Activated effector memory CD4-positive, alpha-beta T cell treated with Interleukin-2 at 50 U/mL for 16 hours (primary cell): Measurements from ENCODE around the gene EGFR.

Experiments used
- DNase-seq: peaks from one replicate; pipeline ENCODE4 v3.0.0-alpha.2; 2020

The EGFR gene

GRCh38 chr7:55065511-55066229 lies 46.9 kb downstream of the EGFR start:
- no peak for DNase-seq

- DNase-seq = no peak
Measured at GRCh38 chr7:55066524-55066923, 47.7 kb downstream of the EGFR start.

GRCh38 chr7:55066938-55067337 lies 48.1 kb downstream of the EGFR start:
- DNase-seq = no peak

GRCh38 chr7:55067748-55068147 lies 48.9 kb downstream of the EGFR start:
- DNase-seq = no peak

- no peak for DNase-seq
Measured at GRCh38 chr7:55069271-55069792, 50.5 kb downstream of the EGFR start.

- DNase-seq = no peak
Measured at GRCh38 chr7:55070271-55070743, 51.5 kb downstream of the EGFR start.

- no peak for DNase-seq
Measured at GRCh38 chr7:55070854-55071253, 52.0 kb downstream of the EGFR start.

GRCh38 chr7:55071411-55072175 lies 52.8 kb downstream of the EGFR start:
- no peak for DNase-seq

GRCh38 chr7:55072251-55072650 lies 53.4 kb downstream of the EGFR start:
- no peak for DNase-seq

GRCh38 chr7:55073051-55073511 lies 54.3 kb downstream of the EGFR start:
- DNase-seq = no peak

GRCh38 chr7:55073976-55074528 lies 55.2 kb downstream of the EGFR start:
- peak; percentile 29 for DNase-seq

- DNase-seq = no peak
Measured at GRCh38 chr7:55075464-55076021, 56.7 kb downstream of the EGFR start.

GRCh38 chr7:55077561-55078410 lies 59.0 kb downstream of the EGFR start:
- no peak for DNase-seq

- DNase-seq = no peak
Measured at GRCh38 chr7:55078465-55079372, 59.9 kb downstream of the EGFR start.

- DNase-seq = no peak
Measured at GRCh38 chr7:55080000-55080623, 61.3 kb downstream of the EGFR start.

GRCh38 chr7:55081068-55081467 lies 62.3 kb downstream of the EGFR start:
- no peak for DNase-seq

- no peak for DNase-seq
Measured at GRCh38 chr7:55081472-55082227, 62.8 kb downstream of the EGFR start.

GRCh38 chr7:55082228-55082603 lies 63.4 kb downstream of the EGFR start:
- no peak for DNase-seq

- no peak for DNase-seq
Measured at GRCh38 chr7:55083206-55083605, 64.4 kb downstream of the EGFR start.

- no peak for DNase-seq
Measured at GRCh38 chr7:55084307-55084706, 65.5 kb downstream of the EGFR start.
